Peyer's patch (tissue), 4 donors: ENCODE data around the gene TCF4.

Source experiments
- POLR2A ChIP-seq, 2 donors: fragments of 450-650 bp; IDR thresholded peaks; one replicate each; pipeline ENCODE4 v1.5.1; 2017; ENCODE audit warnings: antibody characterized with exemption in 2 of 2, mild to moderate bottlenecking in 2 of 2, moderate library complexity in 2 of 2
- TF ChIP-seq, protein P1 (sequence below), 6 experiments: fragments of 450-650 bp in 4 of 6; fragments of 200-600 bp in 2 of 6; sonication (generic) in 1 of 6; IDR thresholded peaks; one replicate each; pipeline ENCODE4 v1.5.1; 2017 to 2019; ENCODE audit warnings: antibody characterized with exemption in 6 of 6, mild to moderate bottlenecking in 3 of 6, moderate library complexity in 1 of 6

DNA sequence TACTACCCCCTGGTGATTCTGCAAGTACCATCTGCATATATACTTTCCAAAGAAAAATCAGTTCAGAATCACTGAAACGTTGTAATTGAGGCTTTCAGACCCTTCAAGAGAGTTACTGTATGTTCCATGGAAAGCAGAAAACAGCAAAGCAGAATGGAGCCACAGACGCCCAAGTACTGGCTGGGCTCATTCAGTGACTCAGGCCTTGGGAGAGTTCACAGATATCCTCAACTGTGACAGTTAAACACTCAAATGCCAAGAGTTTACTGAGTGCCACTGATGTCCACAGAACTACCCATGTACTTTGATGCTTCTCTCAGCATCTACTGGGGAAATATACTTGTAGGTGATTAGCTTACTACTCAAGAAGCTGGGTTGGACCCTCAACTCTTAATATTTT, 303.4 kb downstream of the TCF4 start:
- TF ChIP-seq POLR2A (IDR thresholded peaks at IDR 0.05) = no peak
- TF ChIP-seq, protein P1, sequence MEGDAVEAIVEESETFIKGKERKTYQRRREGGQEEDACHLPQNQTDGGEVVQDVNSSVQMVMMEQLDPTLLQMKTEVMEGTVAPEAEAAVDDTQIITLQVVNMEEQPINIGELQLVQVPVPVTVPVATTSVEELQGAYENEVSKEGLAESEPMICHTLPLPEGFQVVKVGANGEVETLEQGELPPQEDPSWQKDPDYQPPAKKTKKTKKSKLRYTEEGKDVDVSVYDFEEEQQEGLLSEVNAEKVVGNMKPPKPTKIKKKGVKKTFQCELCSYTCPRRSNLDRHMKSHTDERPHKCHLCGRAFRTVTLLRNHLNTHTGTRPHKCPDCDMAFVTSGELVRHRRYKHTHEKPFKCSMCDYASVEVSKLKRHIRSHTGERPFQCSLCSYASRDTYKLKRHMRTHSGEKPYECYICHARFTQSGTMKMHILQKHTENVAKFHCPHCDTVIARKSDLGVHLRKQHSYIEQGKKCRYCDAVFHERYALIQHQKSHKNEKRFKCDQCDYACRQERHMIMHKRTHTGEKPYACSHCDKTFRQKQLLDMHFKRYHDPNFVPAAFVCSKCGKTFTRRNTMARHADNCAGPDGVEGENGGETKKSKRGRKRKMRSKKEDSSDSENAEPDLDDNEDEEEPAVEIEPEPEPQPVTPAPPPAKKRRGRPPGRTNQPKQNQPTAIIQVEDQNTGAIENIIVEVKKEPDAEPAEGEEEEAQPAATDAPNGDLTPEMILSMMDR (IDR thresholded peaks at IDR 0.05) = no peak
